H9 (cell line): ENCODE data around the gene BMPER. TPM values are rescaled to one million over a fixed set of nuclear protein-coding genes. Genes with fewer than 3 reads are reported as not detected.

Experiments used
- DNase-seq: peaks from one replicate; pipeline ENCODE4 v3.0.0-alpha.2; 2017
- H2AFZ ChIP-seq: one replicate; pipeline ENCODE4 v1.6.1; 2013; ENCODE audit warnings: mild to moderate bottlenecking, low read length, control low read depth, moderate library complexity
- H2AK5ac ChIP-seq: 2 replicates; pipeline ENCODE4 v1.6.1; 2013; ENCODE audit warnings: low read length, control low read depth, mixed read lengths; ENCODE audit not compliant: insufficient read length
- H2BK120ac ChIP-seq: one replicate; pipeline ENCODE4 v1.6.1; 2013; ENCODE audit warnings: low read depth, mild to moderate bottlenecking, low read length, control low read depth, inconsistent platforms; ENCODE audit not compliant: poor library complexity, severe bottlenecking
- H2BK12ac ChIP-seq: 2 replicates; pipeline ENCODE4 v1.6.1; 2013; ENCODE audit warnings: low read length, control low read depth, mixed read lengths, low read depth; ENCODE audit not compliant: insufficient read length
- H2BK15ac ChIP-seq: 2 replicates; pipeline ENCODE4 v1.6.1; 2013; ENCODE audit warnings: low read depth, low read length, control low read depth
- H2BK20ac ChIP-seq: one replicate; pipeline ENCODE4 v1.6.1; 2013; ENCODE audit warnings: low read depth, mild to moderate bottlenecking, low read length, control low read depth, inconsistent platforms; ENCODE audit not compliant: poor library complexity, severe bottlenecking
- H2BK5ac ChIP-seq: 2 replicates; pipeline ENCODE4 v1.6.1; 2013; ENCODE audit warnings: low read length, control low read depth, mixed read lengths; ENCODE audit not compliant: insufficient read length
- H3K14ac ChIP-seq: 2 replicates; pipeline ENCODE4 v1.6.1; 2013; ENCODE audit warnings: low read length, control low read depth; ENCODE audit not compliant: insufficient read depth
- H3K18ac ChIP-seq: 2 replicates; pipeline ENCODE4 v1.6.1; 2013; ENCODE audit warnings: low read depth, mild to moderate bottlenecking, mixed read lengths, low read length, control low read depth; ENCODE audit not compliant: insufficient read length
- H3K23ac ChIP-seq: 2 replicates; pipeline ENCODE4 v1.6.1; 2013; ENCODE audit warnings: low read length, control low read depth, mixed read lengths, low read depth; ENCODE audit not compliant: insufficient read length
- H3K23me2 ChIP-seq: 2 replicates; pipeline ENCODE4 v1.6.1; 2013; ENCODE audit warnings: low read depth, mild to moderate bottlenecking, mixed read lengths, low read length, control low read depth; ENCODE audit not compliant: insufficient read length, poor library complexity, severe bottlenecking
- H3K27ac ChIP-seq: 2 replicates; pipeline ENCODE4 v1.5.1; 2013; ENCODE audit warnings: low read length, control low read depth, mixed read lengths, low read depth; ENCODE audit not compliant: insufficient read length
- H3K27me3 ChIP-seq: 2 replicates; pipeline ENCODE4 v1.6.1; 2013; ENCODE audit warnings: low read length, control low read depth, inconsistent platforms; ENCODE audit not compliant: insufficient read depth
- H3K4ac ChIP-seq: 2 replicates; pipeline ENCODE4 v1.6.1; 2013; ENCODE audit warnings: low read depth, mild to moderate bottlenecking, control low read depth, inconsistent platforms, low read length, moderate library complexity
- H3K4me1 ChIP-seq: 2 replicates; pipeline ENCODE4 v1.6.1; 2013; ENCODE audit warnings: low read length, control low read depth, inconsistent platforms; ENCODE audit not compliant: insufficient read depth
- H3K4me2 ChIP-seq: 2 replicates; pipeline ENCODE4 v1.6.1; 2013; ENCODE audit warnings: low read length, control low read depth, mixed read lengths; ENCODE audit not compliant: insufficient read length, insufficient read depth
- H3K56ac ChIP-seq: 2 replicates; pipeline ENCODE4 v1.6.1; 2013; ENCODE audit warnings: low read depth, mild to moderate bottlenecking, mixed read lengths, low read length, control low read depth; ENCODE audit not compliant: insufficient read length
- H3K79me1 ChIP-seq: 2 replicates; pipeline ENCODE4 v1.6.1; 2013; ENCODE audit warnings: low read depth, mild to moderate bottlenecking, moderate library complexity, low read length, control low read depth, inconsistent platforms; ENCODE audit not compliant: insufficient read depth, poor library complexity, severe bottlenecking
- H3K79me2 ChIP-seq: 2 replicates; pipeline ENCODE4 v1.6.1; 2013; ENCODE audit warnings: low read length, control low read depth, inconsistent platforms; ENCODE audit not compliant: insufficient read depth
- H3K9ac ChIP-seq: 2 replicates; pipeline ENCODE4 v1.6.1; 2013; ENCODE audit warnings: low read length, control low read depth, mixed read lengths; ENCODE audit not compliant: insufficient read length; ENCODE audit errors: extremely low read depth
- H3K9me3 ChIP-seq: one replicate; pipeline ENCODE4 v1.6.1; 2013; ENCODE audit warnings: low read depth, low read length, inconsistent platforms; ENCODE audit not compliant: control insufficient read depth
- H3T11ph ChIP-seq: one replicate; pipeline ENCODE4 v1.6.1; 2013; ENCODE audit warnings: mild to moderate bottlenecking, low read length, control low read depth, inconsistent platforms
- H4K20me1 ChIP-seq: one replicate; pipeline ENCODE4 v1.6.1; 2013; ENCODE audit not compliant: control insufficient read depth, insufficient read length, insufficient read depth
- H4K5ac ChIP-seq: 2 replicates; pipeline ENCODE4 v1.6.1; 2013; ENCODE audit warnings: low read depth, mild to moderate bottlenecking, mixed read lengths, low read length, control low read depth; ENCODE audit not compliant: insufficient read length
- H4K8ac ChIP-seq: replicated peaks from 2 replicates; pipeline ENCODE4 v1.6.1; 2013; ENCODE audit warnings: low read length, control low read depth, mixed read lengths, low read depth; ENCODE audit not compliant: insufficient read length
- H4K91ac ChIP-seq: 2 replicates; pipeline ENCODE4 v1.6.1; 2013; ENCODE audit warnings: low read depth, mild to moderate bottlenecking, moderate library complexity, mixed read lengths, low read length, control low read depth; ENCODE audit not compliant: insufficient read length
- H3K27ac Mint-ChIP-seq, 3 experiments: 2 replicates in 2 of 3; 3 replicates in 1 of 3; pipeline ENCODE4 v1.8.0; 2020 to 2021; ENCODE audit warnings: mixed read lengths in 3 of 3, mild to moderate bottlenecking in 1 of 3, moderate library complexity in 1 of 3
- H3K27me3 Mint-ChIP-seq: 2 replicates; pipeline ENCODE4 v1.8.0; 2021; ENCODE audit warnings: low read depth, mild to moderate bottlenecking, moderate library complexity, mixed read lengths
- H3K36me3 Mint-ChIP-seq, 3 experiments: 2 replicates in 2 of 3; 3 replicates in 1 of 3; pipeline ENCODE4 v1.8.0; 2020 to 2021; ENCODE audit warnings: low read depth in 3 of 3, mixed read lengths in 3 of 3; ENCODE audit not compliant: insufficient read depth in 1 of 3
- H3K4me1 Mint-ChIP-seq, 2 experiments: 2 replicates each; pipeline ENCODE4 v1.8.0; 2020; ENCODE audit warnings: mixed read lengths in 2 of 2
- H3K4me3 Mint-ChIP-seq, 2 experiments: 2 replicates in 1 of 2; 3 replicates in 1 of 2; pipeline ENCODE4 v1.8.0; 2020 to 2021; ENCODE audit warnings: mild to moderate bottlenecking in 2 of 2, mixed read lengths in 2 of 2, moderate library complexity in 1 of 2
- H3K9me3 Mint-ChIP-seq, 2 experiments: 2 replicates in 1 of 2; 3 replicates in 1 of 2; pipeline ENCODE4 v1.8.0; 2020; ENCODE audit warnings: mild to moderate bottlenecking in 2 of 2, mixed read lengths in 2 of 2, moderate library complexity in 1 of 2
- WGBS: extraction: QIAGEN DNeasy Blood & Tissue Kit; methylation state at CpG from one replicate; pipeline ENCODE4 v1.1.7; 2013; ENCODE audit warnings: missing lambda C conversion rate, low lambda C conversion rate, mixed read lengths; ENCODE audit not compliant: insufficient read length; ENCODE audit errors: extremely low coverage; 5-methylcytosine and 5-hydroxymethylcytosine counted together
- total RNA-seq: library from RNA; stranded (reverse); gene quantifications from 2 replicates; pipeline ENCODE4 v1.2.1, GENCODE V29; 2021
- TF ChIP-seq, protein P1 (sequence below): fragments of 200-600 bp; sonication (generic); conservative IDR thresholded peaks from 3 replicates; pipeline ENCODE4 v1.8.0; 2021; ENCODE audit warnings: antibody characterized with exemption, mild to moderate bottlenecking

The BMPER gene
- total RNA-seq, 1 experiment from 2014 or later: 0.20 TPM

DNA sequence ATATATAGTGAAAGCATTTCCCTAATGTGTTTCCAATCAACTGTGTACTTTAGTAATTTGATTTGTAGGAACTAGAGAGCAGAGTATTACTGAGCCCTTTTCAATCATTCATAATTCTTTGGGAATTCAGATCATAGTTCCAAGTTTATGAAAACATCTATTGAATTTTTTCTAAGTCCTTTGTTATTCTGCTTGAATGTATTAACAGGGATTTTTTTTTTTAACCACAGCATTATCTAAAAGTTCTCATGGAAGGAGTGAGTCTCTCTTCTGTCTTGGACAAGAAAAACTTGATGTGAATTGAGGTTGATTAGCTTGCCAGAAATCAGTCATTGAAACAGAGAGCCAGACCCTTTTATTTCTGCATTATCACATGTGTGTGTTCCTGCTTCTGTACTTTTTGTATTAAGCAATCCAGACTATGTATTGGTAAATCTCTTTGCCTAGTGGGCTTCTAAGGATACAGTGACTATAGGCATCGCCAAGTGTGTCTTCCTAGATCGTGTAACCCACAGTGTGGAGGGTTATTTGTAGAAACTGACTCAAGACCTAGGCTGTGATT is 59.9 kb downstream of the BMPER start:
- H3K4ac ChIP-seq: no peak overlapping the region
- H3K4me1 Mint-ChIP-seq: peaks cover 6 to 7% of the 10 kb centered on the region in 2 experiments
- no peak overlapping the region for H4K91ac ChIP-seq
- no peak overlapping the region for H3T11ph ChIP-seq
- no peak overlapping the region for H2BK15ac ChIP-seq
- no peak overlapping the region for H3K14ac ChIP-seq
- H2AFZ ChIP-seq: no peak overlapping the region
- no peak overlapping the region for H3K4me3 Mint-ChIP-seq
- H3K9ac ChIP-seq: no peak overlapping the region
- peaks cover 3% of the 10 kb centered on the region; the same call in 1 of the 2 replicates for H3K4me1 ChIP-seq
- H3K9me3 ChIP-seq: no peaks in the 10 kb centered on the region
- no peaks in the 10 kb centered on the region for H4K20me1 ChIP-seq
- no peak overlapping the region for H3K4me2 ChIP-seq
- no peaks in the 10 kb centered on the region for H3K9me3 Mint-ChIP-seq
- no peaks in the 10 kb centered on the region for H3K27me3 ChIP-seq
- DNase-seq: no peak
- no peak overlapping the region for H2BK12ac ChIP-seq
- H3K27ac ChIP-seq: no peak overlapping the region
- no peaks in the 10 kb centered on the region for H3K79me2 ChIP-seq
- H2BK20ac ChIP-seq: no peak overlapping the region
- H4K5ac ChIP-seq: no peak overlapping the region
- TF ChIP-seq, protein P1, sequence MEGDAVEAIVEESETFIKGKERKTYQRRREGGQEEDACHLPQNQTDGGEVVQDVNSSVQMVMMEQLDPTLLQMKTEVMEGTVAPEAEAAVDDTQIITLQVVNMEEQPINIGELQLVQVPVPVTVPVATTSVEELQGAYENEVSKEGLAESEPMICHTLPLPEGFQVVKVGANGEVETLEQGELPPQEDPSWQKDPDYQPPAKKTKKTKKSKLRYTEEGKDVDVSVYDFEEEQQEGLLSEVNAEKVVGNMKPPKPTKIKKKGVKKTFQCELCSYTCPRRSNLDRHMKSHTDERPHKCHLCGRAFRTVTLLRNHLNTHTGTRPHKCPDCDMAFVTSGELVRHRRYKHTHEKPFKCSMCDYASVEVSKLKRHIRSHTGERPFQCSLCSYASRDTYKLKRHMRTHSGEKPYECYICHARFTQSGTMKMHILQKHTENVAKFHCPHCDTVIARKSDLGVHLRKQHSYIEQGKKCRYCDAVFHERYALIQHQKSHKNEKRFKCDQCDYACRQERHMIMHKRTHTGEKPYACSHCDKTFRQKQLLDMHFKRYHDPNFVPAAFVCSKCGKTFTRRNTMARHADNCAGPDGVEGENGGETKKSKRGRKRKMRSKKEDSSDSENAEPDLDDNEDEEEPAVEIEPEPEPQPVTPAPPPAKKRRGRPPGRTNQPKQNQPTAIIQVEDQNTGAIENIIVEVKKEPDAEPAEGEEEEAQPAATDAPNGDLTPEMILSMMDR: no peak
- no peak overlapping the region for H3K23ac ChIP-seq
- no peak overlapping the region for H3K56ac ChIP-seq
- no peak overlapping the region for H3K27ac Mint-ChIP-seq
- H2BK120ac ChIP-seq: no peak overlapping the region
- no CpG with 5 or more reads among the region's 2 CpGs for WGBS
- H3K27me3 Mint-ChIP-seq: no peaks in the 10 kb centered on the region; the same call in 1 of the 2 replicates
- H2AK5ac ChIP-seq: no peak overlapping the region
- no peaks in the 10 kb centered on the region; a peak in 2 of 7 replicates for H3K36me3 Mint-ChIP-seq
- H3K79me1 ChIP-seq: no peaks in the 10 kb centered on the region
- no peak overlapping the region for H4K8ac ChIP-seq
- no peak overlapping the region for H3K18ac ChIP-seq
- no peaks in the 10 kb centered on the region for H3K23me2 ChIP-seq
- no peak overlapping the region for H2BK5ac ChIP-seq
